Measurements from ENCODE around the gene PCTP. TPM values are rescaled to one million over a fixed set of nuclear protein-coding genes. Genes with fewer than 3 reads are reported as not detected.

PCTP gene
- total RNA-seq: 1 to 10 TPM; 9.3 to 9.8 TPM

GRCh38 chr17:55750750-55751657 is at the start of gene PCTP:
Gene PCTP, plus strand, starts transcription at chr17:55751051. Its CDS starts 53 bp downstream, at chr17:55751104.
- Mint-ChIP-seq H3K4me1 (ENCODE audit: low read depth) (peaks cover 14% of the 10 kb centered on the region), H3K9me3 (no peaks in the 10 kb centered on the region), H3K36me3 (no peaks in the 10 kb centered on the region), H3K27ac (no peak within 1 kb of the TSS), H3K27me3 (peaks cover 18% of the 10 kb centered on the region), H3K4me3 (peak within 1 kb of the TSS; percentile 75)
- ChIA-PET CTCF (interaction anchor here (0.7 to 1.7 kb wide), 10 partner anchors 9 to 237 kb away, joined by 3 to 18 read pairs (median 4); no protein-coding TSS in a partner anchor), POLR2A (interaction anchor here (0.8 to 2.2 kb wide), 3 partner anchors 14 to 27 kb away, joined by 3 to 17 read pairs (median 3); no protein-coding TSS in a partner anchor)
- intact Hi-C loops (cut with micrococcal nuclease): loop anchor here (1.0 to 5.0 kb wide), 3 partner anchors 17 to 329 kb away; partner anchors contain the start of gene MMD
- DNase-seq: peak; percentile 93

- DNase-seq: no peak
- Mint-ChIP-seq H3K9me3 (no peaks in the 10 kb centered on the region), H3K36me3 (no peaks in the 10 kb centered on the region), H3K27me3 (peaks cover 35% of the 10 kb centered on the region), H3K4me3 (no peak overlapping the region), H3K4me1 (ENCODE audit: low read depth) (no peaks in the 10 kb centered on the region), H3K27ac (no peak overlapping the region)
- ChIA-PET POLR2A (no interaction called here), CTCF (no interaction called here)
- intact Hi-C loops (cut with micrococcal nuclease): no loop called here
These were observed 48.7 kb upstream of the PCTP start for GRCh38 chr17:55702150-55702549.

GRCh38 chr17:55704401-55704800 is 46.5 kb upstream of the PCTP start:
- intact Hi-C loops (cut with micrococcal nuclease): no loop called here
- DNase-seq: no peak
- POLR2A ChIA-PET: no interaction called here
- Mint-ChIP-seq H3K9me3 (no peaks in the 10 kb centered on the region), H3K27ac (no peak overlapping the region), H3K4me3 (no peak overlapping the region), H3K4me1 (ENCODE audit: low read depth) (no peaks in the 10 kb centered on the region), H3K36me3 (no peaks in the 10 kb centered on the region), H3K27me3 (peaks cover 29% of the 10 kb centered on the region)
- CTCF ChIA-PET: interaction anchor here (1.0 to 1.1 kb wide), 3 partner anchors 14 to 103 kb away, joined by 3 to 5 read pairs (median 3); no protein-coding TSS in a partner anchor

- H3K27me3 Mint-ChIP-seq: peaks cover 31% of the 10 kb centered on the region
- intact Hi-C loops (cut with micrococcal nuclease): no loop called here
- H3K9me3 Mint-ChIP-seq: no peaks in the 10 kb centered on the region
- no peaks in the 10 kb centered on the region for H3K36me3 Mint-ChIP-seq
- H3K4me1 Mint-ChIP-seq (ENCODE audit: low read depth): no peaks in the 10 kb centered on the region
- ChIA-PET CTCF (no interaction called here), POLR2A (no interaction called here)
- DNase-seq: no peak
- no peak overlapping the region for H3K27ac Mint-ChIP-seq
- H3K4me3 Mint-ChIP-seq: no peak overlapping the region
These were observed 45.0 kb upstream of the PCTP start for GRCh38 chr17:55705847-55706246.

GRCh38 chr17:55706808-55707773 is 43.8 kb upstream of the PCTP start:
- no peak for DNase-seq

GRCh38 chr17:55708175-55708974 is 42.5 kb upstream of the PCTP start:
- Mint-ChIP-seq H3K4me1 (ENCODE audit: low read depth) (no peaks in the 10 kb centered on the region), H3K27ac (no peak overlapping the region)

More at GRCh38 chr17:55706808-55707773, 43.8 kb upstream of the PCTP start:
- intact Hi-C loops (cut with micrococcal nuclease): no loop called here
- Mint-ChIP-seq H3K9me3 (no peaks in the 10 kb centered on the region), H3K4me1 (ENCODE audit: low read depth) (no peaks in the 10 kb centered on the region), H3K4me3 (no peak overlapping the region), H3K27ac (no peak overlapping the region), H3K27me3 (peaks cover 25% of the 10 kb centered on the region), H3K36me3 (no peaks in the 10 kb centered on the region)
- POLR2A ChIA-PET: no interaction called here
- CTCF ChIA-PET: interaction anchor here (2.0 kb wide), 1 partner anchor 11 kb away, joined by 8 read pairs; no protein-coding TSS in a partner anchor

GRCh38 chr17:55709440-55709839 is 41.4 kb upstream of the PCTP start:
- no peaks in the 10 kb centered on the region for H3K9me3 Mint-ChIP-seq
- H3K27ac Mint-ChIP-seq: no peak overlapping the region
- CTCF ChIA-PET: interaction anchor here (1.8 kb wide), 1 partner anchor 183 kb away, joined by 5 read pairs; no protein-coding TSS in a partner anchor
- intact Hi-C loops (cut with micrococcal nuclease): no loop called here
- POLR2A ChIA-PET: no interaction called here
- no peak for DNase-seq
- H3K27me3 Mint-ChIP-seq: peaks cover 21% of the 10 kb centered on the region
- H3K36me3 Mint-ChIP-seq: no peaks in the 10 kb centered on the region
- no peak overlapping the region for H3K4me3 Mint-ChIP-seq
- H3K4me1 Mint-ChIP-seq (ENCODE audit: low read depth): no peaks in the 10 kb centered on the region

More at GRCh38 chr17:55708175-55708974, 42.5 kb upstream of the PCTP start:
- ChIA-PET POLR2A (no interaction called here), CTCF (interaction anchor here (1.2 to 2.0 kb wide), 3 partner anchors 10 to 182 kb away, joined by 3 to 8 read pairs (median 5); no protein-coding TSS in a partner anchor)
- Mint-ChIP-seq H3K9me3 (no peaks in the 10 kb centered on the region), H3K27me3 (peaks cover 25% of the 10 kb centered on the region), H3K4me3 (no peak overlapping the region), H3K36me3 (no peaks in the 10 kb centered on the region)
- no peak for DNase-seq
- intact Hi-C loops (cut with micrococcal nuclease): no loop called here

- no peaks in the 10 kb centered on the region for H3K36me3 Mint-ChIP-seq
- intact Hi-C loops (cut with micrococcal nuclease): no loop called here
- ChIA-PET POLR2A (no interaction called here), CTCF (interaction anchor here (1.8 kb wide), 1 partner anchor 183 kb away, joined by 5 read pairs; no protein-coding TSS in a partner anchor)
- H3K9me3 Mint-ChIP-seq: no peaks in the 10 kb centered on the region
- H3K27ac Mint-ChIP-seq: no peak overlapping the region
- H3K4me3 Mint-ChIP-seq: no peak overlapping the region
- DNase-seq: no peak
- no peaks in the 10 kb centered on the region for H3K4me1 Mint-ChIP-seq (ENCODE audit: low read depth)
- H3K27me3 Mint-ChIP-seq: peaks cover 21% of the 10 kb centered on the region
These were observed 40.9 kb upstream of the PCTP start for GRCh38 chr17:55709984-55710383.

GRCh38 chr17:55710410-55710809 is 40.4 kb upstream of the PCTP start:
- Mint-ChIP-seq H3K27ac (no peak overlapping the region), H3K4me3 (no peak overlapping the region), H3K36me3 (no peaks in the 10 kb centered on the region), H3K4me1 (ENCODE audit: low read depth) (no peaks in the 10 kb centered on the region), H3K27me3 (peaks cover 21% of the 10 kb centered on the region), H3K9me3 (no peaks in the 10 kb centered on the region)
- ChIA-PET CTCF (interaction anchor here (1.8 kb wide), 1 partner anchor 184 kb away, joined by 5 read pairs; no protein-coding TSS in a partner anchor), POLR2A (no interaction called here)
- no peak for DNase-seq
- intact Hi-C loops (cut with micrococcal nuclease): no loop called here

GRCh38 chr17:55710829-55711496 is 39.9 kb upstream of the PCTP start:
- no peak overlapping the region for H3K4me3 Mint-ChIP-seq
- intact Hi-C loops (cut with micrococcal nuclease): no loop called here
- no peaks in the 10 kb centered on the region for H3K4me1 Mint-ChIP-seq (ENCODE audit: low read depth)
- CTCF ChIA-PET: no interaction called here
- POLR2A ChIA-PET: no interaction called here
- no peak for DNase-seq
- no peaks in the 10 kb centered on the region for H3K9me3 Mint-ChIP-seq
- H3K27me3 Mint-ChIP-seq: peaks cover 19% of the 10 kb centered on the region
- no peaks in the 10 kb centered on the region for H3K36me3 Mint-ChIP-seq
- no peak overlapping the region for H3K27ac Mint-ChIP-seq

- no peak for DNase-seq
- ChIA-PET POLR2A (no interaction called here), CTCF (interaction anchor here (0.7 to 8.0 kb wide), 26 partner anchors 10 to 744 kb away, joined by 3 to 116 read pairs (median 4); partner anchors contain the start of gene PCTP)
- Mint-ChIP-seq H3K27ac (no peak overlapping the region), H3K36me3 (no peaks in the 10 kb centered on the region), H3K27me3 (peaks cover 21% of the 10 kb centered on the region), H3K9me3 (no peaks in the 10 kb centered on the region), H3K4me3 (no peak overlapping the region), H3K4me1 (ENCODE audit: low read depth) (no peaks in the 10 kb centered on the region)
- intact Hi-C loops (cut with micrococcal nuclease): loop anchor here (5.0 kb wide), 1 partner anchor 90 kb away; no protein-coding TSS in a partner anchor
These were observed 33.4 kb upstream of the PCTP start for GRCh38 chr17:55717432-55717831.

Measured in activated CD4-positive, alpha-beta memory T cell treated with anti-CD3 and anti-CD28 coated beads for 36 hours (primary cell).